HG03064 (cell line): ENCODE data around the gene PLD5.
"Not testable (repeated sequence)": the region's sequence is repeated elsewhere in the genome, so short reads cannot be mapped to it uniquely, and the experiment has no call there.

Experiments
- ATAC-seq: cut with Tn5 transposase; IDR thresholded peaks from one replicate; pipeline ENCODE4 v1.9.1; 2021; ENCODE audit warnings: low read depth; ENCODE audit not compliant: unreplicated experiment

Gene PLD5

GRCh38 chr1:242086706-242087105 is 437.8 kb downstream of the PLD5 start:
- ATAC-seq = no peak

- no peak for ATAC-seq
Measured at GRCh38 chr1:242086093-242086492, 438.4 kb downstream of the PLD5 start.

GRCh38 chr1:242083742-242084141 is 440.8 kb downstream of the PLD5 start:
- ATAC-seq = no peak

- ATAC-seq = no peak
Measured at GRCh38 chr1:242081446-242081845, 443.1 kb downstream of the PLD5 start.

- ATAC-seq = no peak
Measured at GRCh38 chr1:242065813-242066212, 458.7 kb downstream of the PLD5 start.

- no peak for ATAC-seq
Measured at GRCh38 chr1:242062271-242062670, 462.2 kb downstream of the PLD5 start.

- no peak for ATAC-seq
Measured at GRCh38 chr1:242059976-242060375, 464.5 kb downstream of the PLD5 start.

- peak; percentile 69 for ATAC-seq
Measured at GRCh38 chr1:242058582-242058981, 465.9 kb downstream of the PLD5 start.

- not testable (repeated sequence) for ATAC-seq
Measured at GRCh38 chr1:242058181-242058580, 466.3 kb downstream of the PLD5 start.

- no peak for ATAC-seq
Measured at GRCh38 chr1:242057745-242058115, 466.8 kb downstream of the PLD5 start.

- ATAC-seq = no peak
Measured at GRCh38 chr1:242056988-242057744, 467.3 kb downstream of the PLD5 start.

- no peak for ATAC-seq
Measured at GRCh38 chr1:242055749-242056320, 468.7 kb downstream of the PLD5 start.

GRCh38 chr1:242043165-242043564 is 481.3 kb downstream of the PLD5 start:
- no peak for ATAC-seq

- ATAC-seq = no peak
Measured at GRCh38 chr1:242034392-242034791, 490.1 kb downstream of the PLD5 start.

GRCh38 chr1:242033447-242033846 is 491.1 kb downstream of the PLD5 start:
- ATAC-seq = no peak
